Muscle of leg (tissue), 11 donors: ENCODE measurements around the gene TMEM117. TPM values are rescaled to one million over a fixed set of nuclear protein-coding genes. Genes with fewer than 3 reads are reported as not detected.

Experiments
- DNase-seq: peaks from one replicate; pipeline ENCODE4 v3.0.0; 2013
- H3K27ac ChIP-seq: one replicate; pipeline ENCODE4 v1.5.1; 2013; ENCODE audit warnings: mild to moderate bottlenecking, low read length, control low read depth
- H3K27me3 ChIP-seq: one replicate; pipeline ENCODE4 v1.6.1; 2013; ENCODE audit warnings: low read length; ENCODE audit not compliant: control insufficient read depth, insufficient read depth
- H3K36me3 ChIP-seq: one replicate; pipeline ENCODE4 v1.6.1; 2013; ENCODE audit warnings: low read length; ENCODE audit not compliant: control insufficient read depth, insufficient read depth
- H3K4me1 ChIP-seq: one replicate; pipeline ENCODE4 v1.6.1; 2013; ENCODE audit warnings: low read length; ENCODE audit not compliant: control insufficient read depth, insufficient read depth
- H3K4me3 ChIP-seq: one replicate; pipeline ENCODE4 v1.5.1; 2013; ENCODE audit warnings: low read length, control low read depth
- H3K9me3 ChIP-seq: replicated peaks from 2 replicates; pipeline ENCODE4 v1.6.1; 2013; ENCODE audit warnings: low read depth, low read length; ENCODE audit not compliant: control insufficient read depth
- WGBS: methylation state at CpG from one replicate; pipeline ENCODE4 v1.1.5; 2013; ENCODE audit warnings: missing lambda C conversion rate; ENCODE audit not compliant: insufficient coverage; 5-methylcytosine and 5-hydroxymethylcytosine counted together
- polyA plus RNA-seq, 8 donors: library from polyadenylated mRNA; unstranded; fragments of 120-200 nt; gene quantifications; one replicate each; pipeline versions ENCODE4 v1.2.1 to v1.2.3, GENCODE V29; 2013; ENCODE audit warnings: inconsistent platforms in 1 of 8, low replicate concordance in 1 of 8; ENCODE audit not compliant: insufficient read length in 8 of 8, insufficient read depth in 1 of 8
- total RNA-seq: library from RNA; stranded (reverse); fragments of 120-200 nt; gene quantifications from one replicate; pipeline ENCODE4 v1.2.4, GENCODE V29; 2013

TMEM117 gene
- total and polyA plus RNA-seq, 9 donors = 9.2 to 13.0 (median 11.0) TPM

- Histone ChIP-seq H3K4me1 (no peaks in the 10 kb centered on the region), H3K27me3 (no peaks in the 10 kb centered on the region), H3K9me3 (no peaks in the 10 kb centered on the region), H3K36me3 (no peaks in the 10 kb centered on the region), H3K4me3 (no peak overlapping the region), H3K27ac (no peak overlapping the region)
- WGBS = no CpG with 5 or more reads among the region's 1 CpG
- no peak for DNase-seq
Observed at GRCh38 chr12:43973993-43974392, 138.1 kb downstream of the TMEM117 start.

- no peak overlapping the region for H3K27ac ChIP-seq
- no peak overlapping the region for H3K4me3 ChIP-seq
- DNase-seq = no peak
- no peaks in the 10 kb centered on the region for H3K27me3 ChIP-seq
- no peaks in the 10 kb centered on the region for H3K4me1 ChIP-seq
- H3K9me3 ChIP-seq = peaks cover 5% of the 10 kb centered on the region
- WGBS = 80% methylated on average over 1 of the region's 3 CpGs
- no peaks in the 10 kb centered on the region for H3K36me3 ChIP-seq
Observed at GRCh38 chr12:43976027-43976426, 140.1 kb downstream of the TMEM117 start.

- no peak overlapping the region for H3K4me3 ChIP-seq
- no peak overlapping the region for H3K27ac ChIP-seq
- no peaks in the 10 kb centered on the region for H3K27me3 ChIP-seq
- 83% methylated on average over 2 of the region's 2 CpGs for WGBS
- H3K9me3 ChIP-seq = peaks cover 5% of the 10 kb centered on the region
- no peak for DNase-seq
- no peaks in the 10 kb centered on the region for H3K4me1 ChIP-seq
- no peaks in the 10 kb centered on the region for H3K36me3 ChIP-seq
Observed at GRCh38 chr12:43978556-43978955, 142.7 kb downstream of the TMEM117 start.

GRCh38 chr12:43979450-43979849, 143.6 kb downstream of the TMEM117 start:
- WGBS = no CpG with 5 or more reads among the region's 3 CpGs
- DNase-seq = no peak
- Histone ChIP-seq H3K27me3 (no peaks in the 10 kb centered on the region), H3K36me3 (no peaks in the 10 kb centered on the region), H3K9me3 (peaks cover 5% of the 10 kb centered on the region), H3K4me3 (no peak overlapping the region), H3K27ac (no peak overlapping the region), H3K4me1 (no peaks in the 10 kb centered on the region)

- no peak overlapping the region for H3K27ac ChIP-seq
- 100% methylated on average over 5 of the region's 6 CpGs for WGBS
Observed at GRCh38 chr12:43980627-43981191, 144.8 kb downstream of the TMEM117 start.

GRCh38 chr12:43981726-43982125, 145.8 kb downstream of the TMEM117 start:
- peaks cover 5% of the 10 kb centered on the region for H3K9me3 ChIP-seq
- no peak for DNase-seq
- H3K4me1 ChIP-seq = no peaks in the 10 kb centered on the region
- no peaks in the 10 kb centered on the region for H3K36me3 ChIP-seq
- no peaks in the 10 kb centered on the region for H3K27me3 ChIP-seq
- no peak overlapping the region for H3K4me3 ChIP-seq
- no peak overlapping the region for H3K27ac ChIP-seq

More at GRCh38 chr12:43980627-43981191, 144.8 kb downstream of the TMEM117 start:
- Histone ChIP-seq H3K4me1 (no peaks in the 10 kb centered on the region), H3K27me3 (no peaks in the 10 kb centered on the region), H3K4me3 (no peak overlapping the region), H3K9me3 (peaks cover 5% of the 10 kb centered on the region), H3K36me3 (no peaks in the 10 kb centered on the region)
- no peak for DNase-seq

- Histone ChIP-seq H3K27me3 (no peaks in the 10 kb centered on the region), H3K27ac (no peak overlapping the region), H3K4me1 (no peaks in the 10 kb centered on the region), H3K9me3 (peaks cover 5% of the 10 kb centered on the region), H3K36me3 (no peaks in the 10 kb centered on the region), H3K4me3 (no peak overlapping the region)
- WGBS = no CpG with 5 or more reads among the region's 2 CpGs
- DNase-seq = peak; percentile 21
Observed at GRCh38 chr12:43982544-43982943, 146.7 kb downstream of the TMEM117 start.

GRCh38 chr12:43988838-43989560, 153.1 kb downstream of the TMEM117 start:
- Histone ChIP-seq H3K4me1 (no peaks in the 10 kb centered on the region), H3K4me3 (no peak overlapping the region), H3K36me3 (no peaks in the 10 kb centered on the region), H3K27me3 (no peaks in the 10 kb centered on the region), H3K27ac (no peak overlapping the region), H3K9me3 (no peaks in the 10 kb centered on the region)
- no peak for DNase-seq
- no CpG with 5 or more reads among the region's 5 CpGs for WGBS

GRCh38 chr12:43992856-43993255, 157.0 kb downstream of the TMEM117 start:
- peak; percentile 47 for DNase-seq
- Histone ChIP-seq H3K27ac (no peak overlapping the region), H3K36me3 (no peaks in the 10 kb centered on the region), H3K9me3 (no peaks in the 10 kb centered on the region), H3K4me1 (no peaks in the 10 kb centered on the region), H3K4me3 (no peak overlapping the region), H3K27me3 (no peaks in the 10 kb centered on the region)

- no peaks in the 10 kb centered on the region for H3K4me1 ChIP-seq
- H3K4me3 ChIP-seq = no peak overlapping the region
- H3K36me3 ChIP-seq = no peaks in the 10 kb centered on the region
- WGBS = 50% methylated on average over 1 of the region's 5 CpGs
- no peak overlapping the region for H3K27ac ChIP-seq
- no peaks in the 10 kb centered on the region for H3K9me3 ChIP-seq
- H3K27me3 ChIP-seq = no peaks in the 10 kb centered on the region
- DNase-seq = no peak
Observed at GRCh38 chr12:44000309-44000952, 164.6 kb downstream of the TMEM117 start.
